ENCODE measurements around the gene NAT10. TPM values are rescaled to one million over a fixed set of nuclear protein-coding genes. Genes with fewer than 3 reads are reported as not detected.
A peak's percentile ranks its signal among the peaks of the same experiment; 100 is the strongest.

NAT10 gene
- total RNA-seq, 1 experiment from 2014 or later, result 38.0 TPM

DNA sequence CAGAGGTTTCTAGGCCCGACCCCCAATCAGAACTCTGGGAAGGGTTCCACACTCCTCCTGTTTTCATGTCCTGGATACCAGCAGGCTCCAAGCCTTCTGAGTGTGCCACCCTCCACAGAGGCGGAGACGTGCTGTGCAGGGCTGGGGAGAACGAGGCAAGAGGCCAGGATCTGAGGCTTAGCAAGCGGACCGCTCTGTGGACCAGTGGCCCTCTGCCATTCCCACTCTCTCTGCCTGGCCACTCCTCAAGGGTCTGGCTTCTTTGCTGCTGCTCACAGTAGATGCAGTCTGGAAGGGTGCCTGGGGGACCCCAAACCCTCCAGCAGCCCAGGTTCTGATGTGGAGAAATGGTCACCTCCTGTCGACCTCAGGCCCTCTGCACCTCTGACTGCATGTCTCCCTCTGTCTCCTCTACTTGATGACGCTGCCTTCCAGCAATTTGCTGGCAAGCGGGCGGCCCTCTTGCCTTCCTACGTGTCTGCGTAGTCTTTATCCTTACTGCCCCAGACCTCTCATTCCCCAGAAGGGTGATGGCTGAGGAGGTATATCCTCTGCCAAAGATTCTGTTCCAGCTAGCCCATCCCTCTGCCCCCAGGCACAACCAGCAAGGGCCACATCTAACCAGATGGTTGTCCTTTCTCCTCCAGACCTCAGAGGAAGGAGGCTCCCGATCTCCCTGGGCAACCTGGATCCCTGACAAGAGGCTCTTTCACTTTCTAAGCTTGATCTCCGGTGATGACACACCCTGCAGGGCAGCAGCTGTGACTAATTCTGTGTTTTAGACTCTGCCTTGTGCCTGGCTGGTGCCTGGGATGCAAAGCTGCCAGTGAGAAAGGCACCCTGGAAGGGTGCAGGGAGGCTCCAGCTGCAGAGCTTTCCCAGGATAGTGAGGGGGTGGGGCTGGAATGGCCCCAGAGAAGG is 87.3 kb downstream of the NAT10 start:
- in situ Hi-C loops (cut with HindIII; ENCODE audit: low pct_unique_long_range_greater_than_20kb, low sequenced_read_pairs), result no loop called here
- DNase-seq (ENCODE audit: low read depth, low spot score), result peak; percentile 60

DNA sequence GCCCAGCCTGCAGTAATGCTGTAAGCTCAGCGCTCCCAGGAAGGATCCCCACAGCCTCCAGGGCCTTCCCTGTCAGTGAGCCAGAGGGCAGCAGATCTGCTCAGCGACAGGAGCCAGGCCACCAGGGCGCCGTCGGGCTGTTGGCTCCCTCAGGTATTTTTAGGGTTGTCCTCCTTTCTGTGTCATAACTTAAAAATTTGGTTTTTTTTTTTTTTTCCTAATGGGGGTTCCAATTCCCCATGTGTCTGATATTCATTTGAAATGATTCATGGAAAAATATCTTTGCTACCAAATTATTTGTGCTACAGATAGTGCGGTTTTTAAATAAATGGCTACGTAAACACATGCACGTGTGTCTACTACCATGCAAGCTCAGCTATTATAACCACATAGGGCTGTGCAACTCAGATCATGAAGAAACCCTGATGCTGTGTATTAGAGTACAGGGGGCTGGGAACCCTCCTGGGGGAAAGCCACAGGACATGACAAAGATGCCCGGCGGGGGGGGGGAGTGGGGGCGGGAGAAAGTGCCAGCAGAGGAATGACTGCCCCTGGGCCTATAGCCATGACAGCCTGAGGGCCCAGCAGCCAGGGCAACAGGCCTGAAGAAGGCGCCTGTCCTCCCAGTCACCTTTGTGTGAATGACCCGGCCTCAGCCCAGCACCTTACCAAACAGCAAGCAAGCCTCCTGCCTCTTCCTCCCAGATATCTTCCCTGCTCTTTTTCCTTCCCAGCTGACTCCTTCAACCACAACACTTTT is 89.3 kb downstream of the NAT10 start:
- no peak for DNase-seq (ENCODE audit: low read depth, low spot score)
- in situ Hi-C loops (cut with HindIII; ENCODE audit: low pct_unique_long_range_greater_than_20kb, low sequenced_read_pairs), result no loop called here

Small RNA genes lying within 50 kb of the gene (small RNA-seq; reads per million reads assigned to genes)
- 0 reads per million in 2 experiments for gene RF00019

Other genes with a start within 250 kb of the NAT10 start
- not detected in 2 replicates for gene LMO2, start 213.6 kb upstream of the NAT10 start, total RNA-seq (2014; rRNA removed; shearing (Covaris generic))
- 172 and 176 TPM in 2 replicates for gene CAPRIN1, start 53.9 kb upstream of the NAT10 start, total RNA-seq (2014; rRNA removed; shearing (Covaris generic))

All from SK-MEL-5 (cell line).